SK-N-SH (cell line): ENCODE data around the gene IGHMBP2. TPM values are rescaled to one million over a fixed set of nuclear protein-coding genes. Genes with fewer than 3 reads are reported as not detected.

ENCODE experiments used
- CTCF ChIA-PET: fragments of 300-600, 350-600 bp; formaldehyde crosslinking; extraction: SDS; loops from one replicate; lab custom pipeline; 2021; lab: Yijun Ruan, JAX
- POLR2A ChIA-PET: fragments of 350-600 bp; sonication (Branson Sonifier 250); formaldehyde crosslinking; extraction: SDS; loops from one replicate; lab custom pipeline; 2020; ENCODE audit warnings: antibody characterized with exemption, inconsistent platforms; lab: Yijun Ruan, JAX
- DNase-seq: peaks from one replicate; pipeline ENCODE4 v3.0.0; 2012
- H2AFZ ChIP-seq: fragments of 200-600 bp; sonication (generic); 2 replicates; pipeline ENCODE4 v1.8.1; 2016; ENCODE audit warnings: antibody characterized with exemption, mild to moderate bottlenecking, low read depth
- H3F3A ChIP-seq: fragments of 200-600 bp; sonication (generic); replicated peaks from 2 replicates; pipeline ENCODE3; 2016; ENCODE audit warnings: antibody characterized with exemption, mild to moderate bottlenecking; ENCODE audit not compliant: insufficient read depth
- H3K27ac ChIP-seq, 2 experiments: fragments of 200-500 bp in 1 of 2; fragments of 200-600 bp in 1 of 2; sonication (Bioruptor generic) in 1 of 2; sonication (generic), shearing (Covaris generic) in 1 of 2; 2 replicates each; pipeline versions ENCODE4 v1.5.1 to v1.6.1; 2014 to 2016; ENCODE audit warnings: low read depth in 2 of 2, inconsistent platforms in 1 of 2, low read length in 1 of 2, mild to moderate bottlenecking in 1 of 2, mixed read lengths in 1 of 2
- H3K27me3 ChIP-seq: fragments of 200-600 bp; sonication (generic), shearing (Covaris generic); 2 replicates; pipeline ENCODE4 v1.6.1; 2016; ENCODE audit warnings: mixed run types; ENCODE audit not compliant: insufficient read depth
- H3K36me3 ChIP-seq, 2 experiments: fragments of 200-500 bp in 1 of 2; fragments of 200-600 bp in 1 of 2; sonication (Bioruptor generic) in 1 of 2; sonication (generic) in 1 of 2; replicated peaks in 1 of 2; 2 replicates each; pipeline versions ENCODE3 to v1.5.1; 2014 to 2016; ENCODE audit warnings: low read length in 1 of 2, mild to moderate bottlenecking in 1 of 2; ENCODE audit not compliant: insufficient read depth in 2 of 2, control insufficient read depth in 1 of 2
- H3K4me1 ChIP-seq, 2 experiments: fragments of 200-500 bp in 1 of 2; fragments of 200-600 bp in 1 of 2; sonication (Bioruptor generic) in 1 of 2; sonication (generic), shearing (Covaris generic) in 1 of 2; 2 replicates each; pipeline versions ENCODE4 v1.5.1 to v1.6.1; 2014 to 2016; ENCODE audit warnings: low read depth in 1 of 2, low read length in 1 of 2, mixed run types in 1 of 2; ENCODE audit not compliant: insufficient read depth in 2 of 2, control insufficient read depth in 1 of 2
- H3K4me2 ChIP-seq: fragments of 200-600 bp; sonication (generic), shearing (Covaris generic); 2 replicates; pipeline ENCODE4 v1.6.1; 2017; ENCODE audit warnings: mixed run types
- H3K4me3 ChIP-seq, 2 experiments: fragments of 200-500 bp in 1 of 2; fragments of 200-600 bp in 1 of 2; sonication (Bioruptor generic) in 1 of 2; sonication (generic), shearing (Covaris generic) in 1 of 2; 2 replicates each; pipeline versions ENCODE4 v1.5.1 to v1.8.1; 2014 to 2016; ENCODE audit warnings: low read depth in 2 of 2, inconsistent platforms in 1 of 2, low read length in 1 of 2, mild to moderate bottlenecking in 1 of 2, mixed read lengths in 1 of 2, moderate library complexity in 1 of 2
- H3K79me2 ChIP-seq: fragments of 200-600 bp; sonication (generic); 2 replicates; pipeline ENCODE4 v1.8.1; 2017; ENCODE audit warnings: mild to moderate bottlenecking; ENCODE audit not compliant: insufficient read depth
- H3K9ac ChIP-seq: fragments of 200-600 bp; sonication (generic); 2 replicates; pipeline ENCODE4 v1.6.1; 2017; ENCODE audit warnings: mixed run types
- H3K9me2 ChIP-seq: fragments of 200-600 bp; sonication (generic); 2 replicates; pipeline ENCODE4 v1.6.1; 2017; ENCODE audit warnings: mixed run types
- H3K9me3 ChIP-seq: fragments of 200-600 bp; sonication (generic); 2 replicates; pipeline ENCODE4 v1.6.1; 2017; ENCODE audit warnings: mixed run types, mild to moderate bottlenecking, moderate library complexity
- H4K20me1 ChIP-seq: fragments of 200-600 bp; sonication (generic); 2 replicates; pipeline ENCODE4 v1.6.1; 2017; ENCODE audit warnings: mild to moderate bottlenecking, mixed run types; ENCODE audit not compliant: insufficient read depth
- CHD2 ChIP-seq: fragments of 150-350 bp; IDR thresholded peaks from 2 replicates; pipeline ENCODE4 v1.6.1; 2018; ENCODE audit warnings: low read length; ENCODE audit not compliant: partially characterized antibody
- ELF1 ChIP-seq: IDR thresholded peaks from 2 replicates; pipeline ENCODE4 v1.4.0; 2012
- EP300 ChIP-seq, 2 experiments: IDR thresholded peaks; 2 replicates each; pipeline versions ENCODE4 v1.4.0 to v1.6.1; 2012; ENCODE audit warnings: borderline replicate concordance in 1 of 2, low read depth in 1 of 2, low read length in 1 of 2
- FOSL2 ChIP-seq: IDR thresholded peaks from 2 replicates; pipeline ENCODE4 v1.4.0; 2012; ENCODE audit warnings: low read depth, mild to moderate bottlenecking, moderate library complexity, borderline replicate concordance
- FOXM1 ChIP-seq: IDR thresholded peaks from 2 replicates; pipeline ENCODE4 v1.4.0; 2012; ENCODE audit warnings: low read depth, mild to moderate bottlenecking
- GABPA ChIP-seq: IDR thresholded peaks from 2 replicates; pipeline ENCODE4 v1.4.0; 2012; ENCODE audit warnings: low read depth, mild to moderate bottlenecking
- GATA2 ChIP-seq: sonication (generic); formaldehyde crosslinking; IDR thresholded peaks from 2 replicates; pipeline ENCODE4 v1.5.0; 2020; ENCODE audit warnings: mild to moderate bottlenecking, missing genetic modification reagents
- JUND ChIP-seq: IDR thresholded peaks from 2 replicates; pipeline ENCODE4 v1.4.0; 2012
- MAX ChIP-seq: IDR thresholded peaks from 2 replicates; pipeline ENCODE4 v1.4.0; 2012; ENCODE audit warnings: low read depth
- MEF2A ChIP-seq: IDR thresholded peaks from 2 replicates; pipeline ENCODE4 v1.4.0; 2012; ENCODE audit warnings: low read depth, borderline replicate concordance
- PBX3 ChIP-seq: IDR thresholded peaks from 2 replicates; pipeline ENCODE4; 2012
- POLR2AphosphoS5 ChIP-seq: IDR thresholded peaks from 2 replicates; pipeline ENCODE4 v1.6.1; 2012; ENCODE audit warnings: low read depth, low read length
- RCOR1 ChIP-seq: fragments of 150-350 bp; IDR thresholded peaks from 2 replicates; pipeline ENCODE4 v1.6.1; 2017; ENCODE audit warnings: antibody characterized with exemption, low read length
- RXRA ChIP-seq: IDR thresholded peaks from 2 replicates; pipeline ENCODE4 v1.4.0; 2012; ENCODE audit warnings: low read depth, mild to moderate bottlenecking, borderline replicate concordance
- SIN3A ChIP-seq: IDR thresholded peaks from 2 replicates; pipeline ENCODE4 v1.6.1; 2012; ENCODE audit warnings: low read depth, mild to moderate bottlenecking, low read length, moderate library complexity, borderline replicate concordance
- TCF12 ChIP-seq: IDR thresholded peaks from 2 replicates; pipeline ENCODE4 v1.4.0; 2012
- TEAD4 ChIP-seq: IDR thresholded peaks from 2 replicates; pipeline ENCODE4 v1.4.0; 2012; ENCODE audit warnings: mild to moderate bottlenecking, borderline replicate concordance; ENCODE audit not compliant: insufficient read depth
- YY1 ChIP-seq: IDR thresholded peaks from 2 replicates; pipeline ENCODE4 v1.4.0; 2012; ENCODE audit warnings: low read depth, mild to moderate bottlenecking
- WGBS: methylation state at CpG from one replicate; pipeline ENCODE4 v1.1.6; 2017; ENCODE audit warnings: low lambda C conversion rate; 5-methylcytosine and 5-hydroxymethylcytosine counted together
- polyA plus RNA-seq, 3 experiments: library from polyadenylated mRNA; depleted of rRNA; stranded (reverse); fragments of >200 nt; gene quantifications; 2 replicates each; pipeline ENCODE4 v1.2.3, GENCODE V29; 2012
- TF ChIP-seq, protein P1 (sequence below): IDR thresholded peaks from 2 replicates; pipeline ENCODE4 v1.4.0; 2012; ENCODE audit warnings: low read depth, borderline replicate concordance
- TF ChIP-seq, protein P2 (sequence below): fragments of 150-350 bp; IDR thresholded peaks from 2 replicates; pipeline ENCODE4 v1.6.1; 2016; ENCODE audit warnings: mild to moderate bottlenecking, low read depth, low read length

IGHMBP2 gene
- polyA plus RNA-seq, 1 of the 3 experiments (the other 2 are of a cell fraction): 9.0 TPM

DNA sequence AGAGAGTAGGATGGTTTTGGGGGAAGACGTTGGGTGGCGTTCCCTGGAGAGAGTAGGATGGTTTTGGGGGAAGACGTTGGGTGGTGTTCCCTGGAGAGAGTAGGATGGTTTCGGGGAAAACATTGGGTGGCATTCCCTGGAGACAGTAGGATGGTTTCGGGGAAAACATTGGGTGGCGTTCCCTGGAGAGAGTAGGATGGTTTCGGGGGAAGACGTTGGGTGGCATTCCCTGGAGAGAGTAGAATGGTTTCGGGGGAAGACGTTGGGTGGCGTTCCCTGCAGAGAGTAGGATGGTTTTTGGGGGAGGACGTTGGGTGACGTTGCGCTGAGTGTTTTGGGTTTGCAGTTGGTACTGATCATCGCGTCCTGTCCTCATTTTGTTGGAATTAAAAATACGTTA, 28.2 kb downstream of the IGHMBP2 start:
- Histone ChIP-seq H3K9me2 (no peaks in the 10 kb centered on the region), H2AFZ (no peak overlapping the region), H3K36me3 (peaks cover 14 to 70% of the 10 kb centered on the region in 2 experiments), H3K9ac (no peak overlapping the region), H3K27me3 (no peaks in the 10 kb centered on the region), H3K4me2 (no peak overlapping the region), H3K79me2 (no peaks in the 10 kb centered on the region), H4K20me1 (no peaks in the 10 kb centered on the region), H3K27ac (no peak overlapping the region), H3K4me1 (no peaks in the 10 kb centered on the region; a peak in 1 of 4 replicates), H3K9me3 (no peaks in the 10 kb centered on the region), H3F3A (no peaks in the 10 kb centered on the region), H3K4me3 (no peak overlapping the region)
- ChIA-PET CTCF (no interaction called here), POLR2A (no interaction called here)
- WGBS: 89% methylated on average over 17 of the region's 17 CpGs
- DNase-seq: no peak
- no peak for TF ChIP-seq JUND
- no peak for TF ChIP-seq POLR2AphosphoS5
- TF ChIP-seq FOSL2: no peak
- TF ChIP-seq RCOR1: no peak
- TF ChIP-seq MAX: no peak
- TF ChIP-seq EP300 (IDR thresholded peaks at IDR 0.05; ENCODE audit: borderline replicate concordance in 1 of 2, low read depth in 1 of 2, low read length in 1 of 2): no peak
- TF ChIP-seq ELF1: no peak
- TF ChIP-seq TCF12: no peak
- no peak for TF ChIP-seq CHD2
- TF ChIP-seq, protein P1, sequence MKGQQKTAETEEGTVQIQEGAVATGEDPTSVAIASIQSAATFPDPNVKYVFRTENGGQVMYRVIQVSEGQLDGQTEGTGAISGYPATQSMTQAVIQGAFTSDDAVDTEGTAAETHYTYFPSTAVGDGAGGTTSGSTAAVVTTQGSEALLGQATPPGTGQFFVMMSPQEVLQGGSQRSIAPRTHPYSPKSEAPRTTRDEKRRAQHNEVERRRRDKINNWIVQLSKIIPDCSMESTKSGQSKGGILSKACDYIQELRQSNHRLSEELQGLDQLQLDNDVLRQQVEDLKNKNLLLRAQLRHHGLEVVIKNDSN: no peak
- no peak for TF ChIP-seq YY1
- TF ChIP-seq TEAD4: no peak
- TF ChIP-seq, protein P2, sequence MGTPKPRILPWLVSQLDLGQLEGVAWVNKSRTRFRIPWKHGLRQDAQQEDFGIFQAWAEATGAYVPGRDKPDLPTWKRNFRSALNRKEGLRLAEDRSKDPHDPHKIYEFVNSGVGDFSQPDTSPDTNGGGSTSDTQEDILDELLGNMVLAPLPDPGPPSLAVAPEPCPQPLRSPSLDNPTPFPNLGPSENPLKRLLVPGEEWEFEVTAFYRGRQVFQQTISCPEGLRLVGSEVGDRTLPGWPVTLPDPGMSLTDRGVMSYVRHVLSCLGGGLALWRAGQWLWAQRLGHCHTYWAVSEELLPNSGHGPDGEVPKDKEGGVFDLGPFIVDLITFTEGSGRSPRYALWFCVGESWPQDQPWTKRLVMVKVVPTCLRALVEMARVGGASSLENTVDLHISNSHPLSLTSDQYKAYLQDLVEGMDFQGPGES: no peak
- TF ChIP-seq MEF2A: no peak
- TF ChIP-seq SIN3A: no peak
- no peak for TF ChIP-seq GABPA
- TF ChIP-seq PBX3: no peak
- TF ChIP-seq RXRA: no peak
- no peak for TF ChIP-seq FOXM1
- TF ChIP-seq GATA2 (CRISPR knock-in tag): no peak
